ENCODE results near the gene CEP250. TPM values are rescaled to one million over a fixed set of nuclear protein-coding genes. Genes with fewer than 3 reads are reported as not detected.
A peak's percentile ranks its signal among the peaks of the same experiment; 100 is the strongest.
"Not testable (repeated sequence)": the region's sequence is repeated elsewhere in the genome, so short reads cannot be mapped to it uniquely, and the experiment has no call there.

Gene CEP250
- total RNA-seq, 1 donor from 2014 or later = 17.0 TPM

GRCh38 chr20:35453647-35454046 is 1.8 kb upstream of the CEP250 start:
- no peaks in the 10 kb centered on the region for H3K36me3 ChIP-seq
- H3K4me3 ChIP-seq = no peak overlapping the region
- intact Hi-C loops (cut with DNase I) = no loop called here

GRCh38 chr20:35456700-35457099 is 1.3 kb downstream of the CEP250 start:
- H3K27me3 ChIP-seq; H3K4me1 ChIP-seq; intact Hi-C loops (cut with DNase I); H3K36me3 ChIP-seq; H3K27ac ChIP-seq; H3K9me3 ChIP-seq; DNase-seq (ENCODE audit: low spot score in 2 of 2): not testable (repeated sequence)
- H3K4me3 ChIP-seq = peak overlapping the region in 1 of 2 donors; percentile 75

More at GRCh38 chr20:35453647-35454046, 1.8 kb upstream of the CEP250 start:
- H3K9me3 ChIP-seq = no peaks in the 10 kb centered on the region
- no peak for TF ChIP-seq CTCF (IDR thresholded peaks at IDR 0.05)
- H3K27me3 ChIP-seq = no peaks in the 10 kb centered on the region
- H3K27ac ChIP-seq = no peak overlapping the region
- peaks cover 4 to 5% of the 10 kb centered on the region in 2 donors for H3K4me1 ChIP-seq
- no peak for DNase-seq (ENCODE audit: low spot score in 2 of 2)

- H3K4me3 ChIP-seq; H3K27me3 ChIP-seq; DNase-seq (ENCODE audit: low spot score in 2 of 2); intact Hi-C loops (cut with DNase I); H3K27ac ChIP-seq; H3K4me1 ChIP-seq; H3K9me3 ChIP-seq: not testable (repeated sequence)
- H3K36me3 ChIP-seq = peaks cover 0 to 13% of the 10 kb centered on the region in 2 donors
Observed at GRCh38 chr20:35457539-35457938, 2.1 kb downstream of the CEP250 start.

- no peak for TF ChIP-seq CTCF (IDR thresholded peaks at IDR 0.05)
- Histone ChIP-seq H3K9me3 (no peaks in the 10 kb centered on the region), H3K27me3 (no peaks in the 10 kb centered on the region), H3K4me1 (peaks cover 4 to 5% of the 10 kb centered on the region in 2 donors), H3K36me3 (peaks cover 0 to 14% of the 10 kb centered on the region in 2 donors), H3K27ac (no peak overlapping the region), H3K4me3 (no peak overlapping the region)
- DNase-seq (ENCODE audit: low spot score in 2 of 2) = no peak
- intact Hi-C loops (cut with DNase I) = no loop called here
Observed at GRCh38 chr20:35458388-35458787, 3.0 kb downstream of the CEP250 start.

- no peak overlapping the region for H3K27ac ChIP-seq
- H3K36me3 ChIP-seq = peaks cover 15 to 24% of the 10 kb centered on the region in 2 donors
- DNase-seq (ENCODE audit: low spot score in 2 of 2) = no peak
- intact Hi-C loops (cut with DNase I) = no loop called here
- H3K4me1 ChIP-seq = no peaks in the 10 kb centered on the region
- H3K4me3 ChIP-seq = no peak overlapping the region
- no peaks in the 10 kb centered on the region for H3K27me3 ChIP-seq
- no peaks in the 10 kb centered on the region for H3K9me3 ChIP-seq
- TF ChIP-seq CTCF (IDR thresholded peaks at IDR 0.05) = no peak
Observed at GRCh38 chr20:35461620-35462019, 6.2 kb downstream of the CEP250 start.

GRCh38 chr20:35462351-35462750 is 7.0 kb downstream of the CEP250 start:
- Histone ChIP-seq H3K27ac (no peak overlapping the region), H3K27me3 (no peaks in the 10 kb centered on the region), H3K4me3 (no peak overlapping the region), H3K4me1 (no peaks in the 10 kb centered on the region), H3K9me3 (no peaks in the 10 kb centered on the region), H3K36me3 (peaks cover 16 to 31% of the 10 kb centered on the region in 2 donors)
- TF ChIP-seq CTCF (IDR thresholded peaks at IDR 0.05) = no peak
- intact Hi-C loops (cut with DNase I) = no loop called here
- no peak for DNase-seq (ENCODE audit: low spot score in 2 of 2)
